Iris pigment epithelial cell (primary cell): ENCODE results near the gene P3H1.
"Not testable (repeated sequence)": the region's sequence is repeated elsewhere in the genome, so short reads cannot be mapped to it uniquely, and the experiment has no call there.

ENCODE experiments used
- DNase-seq: peaks from one replicate; pipeline ENCODE4 v3.0.0-alpha.2; 2011; ENCODE audit warnings: low read depth

The P3H1 gene

GRCh38 chr1:42773420-42773819, 6.6 kb upstream of the P3H1 start:
- no peak for DNase-seq

DNA sequence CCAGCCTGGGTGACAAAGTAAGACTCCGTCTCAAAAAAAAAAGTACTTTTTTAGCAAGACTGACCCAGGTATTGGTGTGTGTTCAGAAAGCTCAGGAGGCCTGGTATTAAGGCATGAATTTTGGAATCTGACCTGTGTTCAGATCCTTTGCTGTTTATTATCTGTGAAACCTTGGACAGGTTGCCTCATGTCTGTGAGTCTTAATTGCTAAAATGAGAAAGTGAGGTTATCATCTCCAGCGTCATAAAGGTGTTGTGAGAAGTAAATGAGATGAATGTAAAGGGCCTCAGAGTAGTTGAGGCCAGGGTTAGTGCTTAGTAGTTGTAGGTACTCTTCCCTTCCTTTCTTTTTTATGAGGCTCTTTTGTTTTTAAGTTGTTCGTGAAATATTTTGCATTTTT, 3.0 kb upstream of the P3H1 start:
- no peak for DNase-seq

DNA sequence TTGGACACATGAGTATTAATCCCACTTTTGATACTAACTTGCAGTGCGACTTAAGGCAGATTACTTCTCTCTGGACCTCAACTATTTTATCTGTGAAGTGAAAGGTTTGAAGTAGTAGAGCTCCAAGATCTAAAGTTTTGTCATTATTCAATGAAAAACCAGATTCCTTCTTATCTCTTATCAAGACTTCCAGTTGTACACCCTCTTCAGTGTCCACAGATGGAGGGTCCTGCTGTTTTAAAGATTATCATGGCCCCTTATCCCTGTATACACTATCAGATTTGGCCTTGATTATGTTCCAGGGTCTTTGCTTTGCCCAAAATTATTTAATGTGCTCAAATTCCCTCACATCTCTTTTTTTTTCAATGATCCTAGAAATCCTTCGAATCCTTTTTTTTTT, 1.3 kb upstream of the P3H1 start:
- DNase-seq, result no peak

DNA sequence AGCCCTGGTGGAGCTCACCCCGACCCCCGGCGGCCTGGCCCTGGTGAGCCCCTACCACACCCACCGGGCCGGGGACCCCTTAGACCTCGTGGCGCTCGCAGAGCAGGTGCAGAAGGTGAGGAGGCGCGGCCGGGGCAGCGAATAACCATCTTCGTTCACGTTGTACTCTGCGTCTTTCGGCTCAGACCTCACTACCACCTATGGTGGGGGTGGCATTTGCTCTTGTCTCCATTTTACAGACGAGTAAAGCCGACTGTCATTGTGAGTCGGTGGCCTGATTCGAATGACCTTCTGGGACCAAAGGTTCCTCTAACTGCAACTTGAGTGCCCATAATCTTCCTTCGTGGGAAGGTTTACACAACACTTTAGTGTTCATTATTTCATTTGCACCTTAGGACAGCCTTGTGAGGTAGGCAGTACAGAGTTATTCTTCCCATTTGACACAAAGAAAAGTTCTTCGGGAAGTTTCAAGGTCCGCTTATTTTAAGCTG, 727 bp upstream of the P3H1 start:
- no peak for DNase-seq

DNA sequence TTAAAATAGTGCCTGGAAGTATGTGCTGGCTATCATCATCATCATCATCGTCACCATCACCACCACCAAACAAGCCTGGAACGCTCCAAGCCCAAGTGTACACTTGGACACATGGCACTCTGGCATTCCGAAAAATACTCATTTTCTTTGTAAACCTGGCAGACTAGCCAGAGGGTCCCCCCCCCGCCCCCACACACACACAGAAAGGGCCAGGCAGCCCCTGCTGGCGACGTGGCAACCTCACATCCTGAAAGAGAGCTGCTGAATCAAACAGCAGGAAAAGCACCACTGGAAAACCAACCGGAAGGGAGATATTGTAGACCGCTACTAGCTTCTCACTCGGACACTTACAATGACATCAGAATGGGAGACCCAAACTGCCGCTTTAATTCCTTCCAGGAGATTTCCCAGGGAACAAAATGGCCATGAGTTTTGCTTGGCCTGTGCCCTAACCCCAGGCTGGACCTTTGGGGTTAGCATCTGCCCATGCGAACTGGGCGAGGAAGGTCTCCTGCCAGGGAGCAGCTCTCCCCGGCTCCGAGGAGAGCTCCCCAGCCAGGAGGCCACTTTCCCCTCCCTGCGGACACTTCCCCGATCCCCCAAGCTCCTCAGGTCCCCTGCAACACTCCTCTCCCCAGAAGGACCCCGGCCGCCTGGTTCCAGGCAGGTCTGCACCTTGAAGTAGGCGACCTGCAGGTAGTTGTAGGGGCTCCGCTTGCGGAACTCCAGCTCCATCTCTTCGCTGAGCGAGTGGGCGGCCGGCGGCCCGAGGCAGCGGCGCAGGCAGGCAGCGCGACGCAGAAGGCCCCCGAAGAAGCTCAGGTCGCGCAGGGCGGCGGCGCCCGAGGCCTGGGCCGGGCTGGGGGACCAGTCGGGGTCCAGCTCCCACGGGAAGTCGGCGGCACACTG, 742 bp downstream of the P3H1 start:
- peak; percentile 77 for DNase-seq

GRCh38 chr1:42765269-42765668, 1.6 kb downstream of the P3H1 start:
- peak; percentile 38 for DNase-seq

DNA sequence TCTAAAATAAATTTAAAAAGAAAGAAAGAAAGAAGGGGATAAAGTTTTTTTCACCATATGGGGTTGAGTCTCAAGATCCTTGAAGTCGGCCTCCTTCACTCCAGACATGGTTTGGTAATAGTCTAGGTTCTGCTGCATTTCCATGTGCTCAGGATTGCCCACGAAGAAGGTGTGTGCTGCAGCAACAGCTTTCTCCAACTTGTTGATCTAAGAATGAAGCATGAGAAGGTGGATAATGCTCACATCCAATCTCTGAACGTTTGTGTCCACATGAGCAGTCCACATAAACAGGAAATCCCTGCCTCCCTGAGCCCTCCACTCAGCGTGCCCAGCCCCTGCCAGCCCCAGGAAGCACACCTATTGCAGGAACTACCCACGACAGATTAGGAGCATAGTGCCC, 4.6 kb downstream of the P3H1 start:
- no peak for DNase-seq

DNA sequence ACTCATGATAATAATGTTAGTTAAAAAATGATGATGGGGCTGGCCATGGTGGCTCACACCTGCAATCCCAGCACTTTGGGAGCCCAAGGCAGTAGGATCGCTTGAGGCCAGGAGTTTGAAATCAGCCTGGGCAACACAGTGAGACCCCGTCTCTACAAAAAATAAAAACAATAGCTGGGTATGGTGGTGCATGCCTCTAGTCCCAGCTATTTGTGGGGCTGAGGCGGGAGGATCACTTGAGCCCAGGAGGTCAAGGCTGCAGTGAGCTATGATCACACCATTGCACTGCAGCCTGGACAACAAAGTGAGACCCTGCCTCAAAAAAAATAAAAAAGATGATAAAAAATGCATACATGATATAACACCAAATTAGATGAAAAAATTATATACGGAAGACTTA, 5.3 kb downstream of the P3H1 start:
- no peak for DNase-seq

DNA sequence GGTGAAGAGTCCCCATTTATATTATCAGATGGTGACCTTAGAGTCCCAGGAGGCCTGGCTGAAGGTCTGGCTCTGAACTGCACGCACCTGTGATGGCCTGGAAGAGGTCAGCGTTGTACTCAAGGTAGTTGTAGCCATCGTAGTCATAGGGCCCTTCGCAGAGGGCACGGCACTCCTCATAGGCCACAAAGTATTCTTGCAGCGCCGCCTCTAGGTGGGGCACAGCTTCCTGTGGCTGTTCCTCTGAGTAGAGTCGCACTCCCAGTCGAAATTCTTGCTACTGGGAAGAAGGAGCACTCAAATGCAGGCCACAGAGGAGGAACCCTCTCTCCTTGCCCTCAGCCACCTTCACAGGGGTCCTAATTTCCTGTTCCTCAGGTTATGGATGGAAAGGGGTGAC, 7.7 kb downstream of the P3H1 start:
- DNase-seq, result no peak

DNA sequence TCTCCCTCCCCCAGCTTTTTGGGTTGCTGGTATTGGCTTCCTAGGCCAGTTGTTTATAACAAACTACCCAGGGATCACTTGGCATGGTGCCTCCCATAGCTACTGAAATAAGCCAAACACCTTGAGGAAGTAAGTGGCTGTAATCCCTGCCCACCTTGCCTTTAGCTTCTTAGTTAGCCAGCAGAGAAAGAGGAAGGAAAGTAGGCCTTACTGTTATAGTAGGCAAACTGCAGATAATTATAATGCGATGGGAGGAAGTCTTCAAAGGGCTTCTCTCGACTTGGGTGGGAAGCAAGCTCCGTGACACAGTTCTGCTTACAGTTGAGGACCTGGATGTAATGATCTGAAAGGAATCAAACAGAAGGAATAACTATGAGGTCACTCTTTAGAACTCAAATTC, 8.2 kb downstream of the P3H1 start:
- no peak for DNase-seq

DNA sequence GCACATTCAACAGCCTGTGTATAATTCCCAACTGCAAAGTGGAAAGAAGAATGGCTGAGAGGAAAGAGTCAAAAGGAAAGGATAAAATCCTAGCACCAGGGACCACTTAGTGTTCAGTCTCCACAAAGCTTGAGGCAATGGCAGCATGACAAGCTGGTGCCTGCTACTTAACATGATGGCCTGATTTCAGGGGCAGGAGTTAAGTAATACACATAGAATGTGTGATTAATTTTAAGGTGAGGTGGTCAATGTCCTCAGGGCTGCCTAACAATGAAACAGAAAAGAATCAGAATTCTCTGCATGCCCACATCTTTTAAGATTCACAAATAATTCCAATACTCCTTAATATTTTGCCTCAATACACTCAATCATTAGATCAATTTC, 8.9 kb downstream of the P3H1 start:
- no peak for DNase-seq

GRCh38 chr1:42756956-42757891, 9.6 kb downstream of the P3H1 start:
- DNase-seq, result peak; percentile 72

GRCh38 chr1:42753070-42753469, 13.8 kb downstream of the P3H1 start:
- DNase-seq, result peak; percentile 73

- DNase-seq, result no peak
These were observed 14.5 kb downstream of the P3H1 start for GRCh38 chr1:42752284-42752683.

DNA sequence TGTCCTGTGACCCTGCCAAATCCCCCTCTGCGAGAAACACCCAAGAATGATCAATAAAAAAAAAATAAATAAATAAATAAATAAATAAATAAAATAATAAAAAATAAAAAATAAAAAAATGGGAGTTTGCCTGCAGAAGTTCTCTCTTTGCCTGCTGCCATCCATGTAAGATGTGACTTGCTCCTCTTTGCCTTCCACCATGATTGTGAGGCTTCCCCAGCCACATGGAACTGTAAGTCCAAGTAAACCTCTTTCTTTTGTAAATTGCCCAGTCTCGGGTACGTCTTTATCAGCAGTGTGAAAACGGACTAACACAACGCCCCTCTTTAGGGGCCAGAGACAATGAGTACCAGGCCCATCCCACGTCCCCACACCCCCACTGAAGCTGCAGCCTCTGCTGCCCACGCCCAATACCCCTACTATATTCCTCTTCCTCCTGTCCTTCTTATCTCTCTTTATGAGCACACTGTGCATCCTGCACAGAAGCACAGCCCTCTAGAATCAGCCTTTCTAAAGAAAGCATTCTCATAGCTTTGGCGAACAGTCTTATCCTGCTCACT, 15.2 kb downstream of the P3H1 start:
- DNase-seq, result not testable (repeated sequence)

- no peak for DNase-seq
These were observed 16.8 kb downstream of the P3H1 start for GRCh38 chr1:42750041-42750440.

DNA sequence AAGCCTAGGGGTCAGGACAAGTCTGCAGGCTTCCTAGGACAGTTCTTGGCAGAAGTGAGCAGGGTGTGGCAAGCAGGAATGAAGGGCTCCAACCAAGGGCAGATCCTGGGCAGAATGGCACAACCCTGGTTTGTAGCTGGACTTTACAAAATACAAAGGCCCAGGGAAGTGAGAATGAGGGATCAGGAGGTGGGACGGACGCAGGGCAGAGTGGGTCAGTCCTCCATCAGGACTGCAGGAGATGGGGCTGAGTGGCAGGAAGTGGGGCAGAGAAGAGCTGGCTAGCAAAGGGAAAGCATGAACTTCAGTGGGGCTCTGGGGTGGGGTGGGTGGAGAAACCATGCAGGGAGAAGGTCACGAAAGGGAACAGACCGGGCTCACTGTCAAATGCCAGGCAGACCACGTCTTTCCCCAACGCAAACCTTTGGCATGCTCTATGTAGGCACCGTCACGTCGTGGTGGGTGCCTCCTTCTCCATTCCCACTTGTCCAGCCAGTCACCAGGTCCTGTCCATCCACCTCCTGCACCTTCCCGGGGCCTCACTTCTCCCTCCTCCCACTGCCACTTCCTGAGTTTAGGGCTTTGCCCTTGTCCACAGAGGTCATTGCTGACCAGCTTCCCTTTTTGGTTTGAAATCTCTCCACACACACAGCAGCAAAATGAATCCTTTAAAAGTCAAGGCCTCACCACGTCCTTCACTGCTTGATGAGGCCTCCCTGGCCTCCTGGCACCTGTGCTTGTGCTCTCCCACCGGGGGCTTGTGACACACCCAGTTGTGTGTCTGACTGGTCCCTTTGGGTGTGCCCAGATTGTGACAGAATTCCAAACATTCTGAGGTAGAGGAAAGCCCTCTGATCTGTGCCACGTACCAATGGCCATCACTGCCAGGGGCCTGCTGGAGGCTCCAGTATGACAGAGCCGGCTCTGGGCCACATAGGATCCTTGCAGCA, 18.1 kb downstream of the P3H1 start:
- DNase-seq, result no peak

DNA sequence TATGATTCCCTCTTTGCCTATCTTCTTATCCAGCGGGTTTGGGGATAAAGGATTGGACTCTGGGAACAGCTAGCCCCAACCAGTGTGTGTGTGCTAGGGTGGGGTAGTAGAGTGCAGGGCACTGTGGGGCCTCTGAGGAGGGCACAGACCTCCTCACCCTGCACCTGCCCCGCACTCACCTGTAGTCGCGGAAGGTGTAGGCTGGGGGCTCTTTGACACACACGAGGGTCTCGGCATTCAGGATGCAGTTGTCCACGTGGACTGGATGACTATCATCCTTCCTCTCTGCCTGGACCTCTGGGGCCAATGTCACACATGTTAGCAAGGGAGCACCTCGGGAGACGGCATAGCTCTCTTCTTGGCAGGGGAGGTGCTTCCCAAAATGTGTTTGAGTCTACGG, 18.8 kb downstream of the P3H1 start:
- DNase-seq, result no peak

GRCh38 chr1:42747125-42747524, 19.7 kb downstream of the P3H1 start:
- no peak for DNase-seq

DNA sequence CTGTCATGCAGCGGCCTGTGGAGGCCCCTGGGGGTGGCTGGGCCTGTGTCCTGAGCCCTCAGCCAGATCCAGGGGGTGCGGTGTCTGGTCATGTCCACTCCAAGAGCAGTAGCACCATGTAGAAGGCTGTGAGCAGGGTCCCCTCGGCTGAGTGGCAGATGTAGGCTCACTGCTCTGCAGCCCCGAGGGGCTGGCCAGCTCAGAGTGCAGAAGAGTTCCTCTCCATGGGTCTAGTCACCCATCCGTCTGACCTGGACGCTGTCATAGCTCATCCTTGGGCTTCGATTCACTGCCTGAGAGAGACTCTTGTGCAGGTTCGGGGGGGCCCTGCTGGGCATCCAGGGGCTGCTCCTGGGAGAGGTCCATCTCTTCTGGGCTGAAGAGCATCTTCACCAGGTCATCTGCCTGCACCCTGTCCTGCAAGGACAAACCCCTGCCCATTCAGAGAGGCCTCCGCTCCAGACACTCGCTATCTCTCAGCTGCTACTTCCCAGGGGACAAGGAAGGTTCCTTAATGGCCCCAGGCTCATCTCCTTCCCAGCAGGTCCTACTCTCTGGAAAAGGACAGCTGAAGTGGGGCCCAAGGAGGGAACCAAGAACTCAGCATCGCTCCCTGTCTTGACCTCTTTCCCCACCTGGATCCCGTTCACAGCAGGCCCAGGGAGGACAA, 20.3 kb downstream of the P3H1 start:
- DNase-seq, result no peak

DNA sequence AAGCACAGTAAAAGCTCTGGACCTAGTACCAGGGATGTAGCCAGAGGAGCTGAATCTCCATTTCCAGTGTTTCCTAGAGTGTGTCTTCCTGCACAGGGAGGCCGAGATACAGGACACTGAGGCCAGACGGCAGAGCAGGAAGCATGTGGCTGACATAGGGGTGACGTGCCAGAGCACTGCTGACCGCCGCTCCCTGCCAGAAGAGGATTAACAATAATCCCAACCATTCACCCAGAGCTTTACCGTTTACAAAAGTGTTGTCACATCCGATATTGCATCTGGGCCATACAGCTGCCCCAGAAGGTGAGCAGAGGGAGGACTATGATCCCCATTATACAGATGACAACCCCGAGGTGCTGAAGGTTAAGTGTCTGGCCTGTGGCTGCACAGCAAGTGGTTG, 21.0 kb downstream of the P3H1 start:
- peak; percentile 70 for DNase-seq
